Measurements from ENCODE around the gene SLC37A2. TPM values are rescaled to one million over a fixed set of nuclear protein-coding genes. Genes with fewer than 3 reads are reported as not detected.
"Not testable (repeated sequence)": the region's sequence is repeated elsewhere in the genome, so short reads cannot be mapped to it uniquely, and the experiment has no call there.

Gene SLC37A2
- 10 to 100 TPM; 24.9 to 44.4 (median 29.4) TPM for total RNA-seq

DNA sequence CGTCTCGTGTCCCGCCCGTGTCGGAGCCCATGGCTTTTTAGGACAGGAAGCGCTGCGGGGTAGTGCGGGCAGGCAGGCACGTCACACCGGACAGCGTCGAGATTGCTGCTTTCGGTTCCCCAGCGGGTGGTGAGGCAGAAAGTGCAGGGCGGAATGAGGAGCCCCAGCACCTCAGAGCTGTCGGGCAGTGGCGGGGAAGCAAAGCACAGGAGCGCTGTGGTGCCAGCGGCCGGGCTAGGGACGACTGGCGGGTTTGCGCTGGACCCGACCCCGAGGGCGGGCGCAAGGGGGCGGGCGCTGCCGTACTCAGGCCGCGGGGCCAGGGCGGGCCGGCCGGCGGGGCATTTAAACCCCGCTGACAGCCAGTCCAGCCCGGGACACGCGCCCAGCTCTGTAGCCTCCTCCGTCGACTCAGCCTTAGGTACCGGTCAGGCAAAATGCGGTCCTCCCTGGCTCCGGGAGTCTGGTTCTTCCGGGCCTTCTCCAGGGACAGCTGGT, at the start of gene SLC37A2:
Gene SLC37A2, plus strand, starts transcription at position 375 of the 498 bp plus-strand sequence. Its CDS starts 63 bp downstream, at position 438.
- Histone ChIP-seq H3K9me3 (no peaks in the 10 kb centered on the region), H3K27ac (peak within 1 kb of the TSS; percentile 68 to 87 (median 80)), H3K4me3 (peak within 1 kb of the TSS; percentile 51 to 82 (median 66)), H3K27me3 (peaks cover 0 to 11% (median 0%) of the 10 kb centered on the region in 4 donors), H3K36me3 (no peaks in the 10 kb centered on the region), H3K4me1 (peaks cover 0 to 20% (median 7%) of the 10 kb centered on the region in 3 donors)
- DNase-seq: no peak
- TF ChIP-seq, protein P1, sequence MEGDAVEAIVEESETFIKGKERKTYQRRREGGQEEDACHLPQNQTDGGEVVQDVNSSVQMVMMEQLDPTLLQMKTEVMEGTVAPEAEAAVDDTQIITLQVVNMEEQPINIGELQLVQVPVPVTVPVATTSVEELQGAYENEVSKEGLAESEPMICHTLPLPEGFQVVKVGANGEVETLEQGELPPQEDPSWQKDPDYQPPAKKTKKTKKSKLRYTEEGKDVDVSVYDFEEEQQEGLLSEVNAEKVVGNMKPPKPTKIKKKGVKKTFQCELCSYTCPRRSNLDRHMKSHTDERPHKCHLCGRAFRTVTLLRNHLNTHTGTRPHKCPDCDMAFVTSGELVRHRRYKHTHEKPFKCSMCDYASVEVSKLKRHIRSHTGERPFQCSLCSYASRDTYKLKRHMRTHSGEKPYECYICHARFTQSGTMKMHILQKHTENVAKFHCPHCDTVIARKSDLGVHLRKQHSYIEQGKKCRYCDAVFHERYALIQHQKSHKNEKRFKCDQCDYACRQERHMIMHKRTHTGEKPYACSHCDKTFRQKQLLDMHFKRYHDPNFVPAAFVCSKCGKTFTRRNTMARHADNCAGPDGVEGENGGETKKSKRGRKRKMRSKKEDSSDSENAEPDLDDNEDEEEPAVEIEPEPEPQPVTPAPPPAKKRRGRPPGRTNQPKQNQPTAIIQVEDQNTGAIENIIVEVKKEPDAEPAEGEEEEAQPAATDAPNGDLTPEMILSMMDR (IDR thresholded peaks at IDR 0.05): peak in 3 of 6 experiments; percentile 10 to 28 (median 17)
- peak in 2 of 4 donors; percentile 47 to 71 for TF ChIP-seq POLR2A (IDR thresholded peaks at IDR 0.05)
- intact Hi-C loops (cut with DNase I): no loop called here
- 0% methylated on average over 6 of the region's 46 CpGs; no CpG with 5 or more reads in 1 of the 2 donors for WGBS, 2 donors

DNA sequence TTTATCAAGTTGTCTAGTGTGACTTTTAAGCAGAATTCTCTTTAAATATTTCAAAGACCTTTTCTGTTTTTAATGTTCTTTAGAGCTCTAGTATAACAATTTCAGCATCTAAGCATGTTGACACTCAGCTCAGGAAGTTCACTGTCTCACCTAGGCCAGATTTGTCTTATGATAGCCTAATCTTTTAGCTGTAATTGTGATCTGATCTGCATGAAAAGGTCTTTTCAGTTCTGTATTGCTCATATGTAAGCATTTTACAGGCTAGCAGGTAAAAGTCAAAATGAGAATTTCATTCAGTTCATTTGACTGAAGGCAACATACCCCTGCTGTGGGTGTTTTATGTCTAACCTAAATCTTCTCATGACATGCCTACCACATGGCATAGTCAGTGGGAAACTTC, 46.7 kb upstream of the SLC37A2 start:
- H3K4me3 ChIP-seq: no peak overlapping the region
- no peaks in the 10 kb centered on the region for H3K4me1 ChIP-seq
- no peaks in the 10 kb centered on the region for H3K27me3 ChIP-seq
- intact Hi-C loops (cut with DNase I): no loop called here
- DNase-seq: no peak
- H3K36me3 ChIP-seq: peaks cover 0 to 4% (median 0%) of the 10 kb centered on the region in 3 donors
- no peaks in the 10 kb centered on the region for H3K9me3 ChIP-seq
- TF ChIP-seq POLR2A (IDR thresholded peaks at IDR 0.05): no peak
- TF ChIP-seq, protein P1 (IDR thresholded peaks at IDR 0.05): no peak
- no peak overlapping the region for H3K27ac ChIP-seq

- Histone ChIP-seq H3K36me3 (no peaks in the 10 kb centered on the region), H3K9me3 (no peaks in the 10 kb centered on the region), H3K4me3 (no peak overlapping the region), H3K27me3 (no peaks in the 10 kb centered on the region), H3K27ac (no peak overlapping the region), H3K4me1 (no peaks in the 10 kb centered on the region)
- TF ChIP-seq, protein P1 (IDR thresholded peaks at IDR 0.05): no peak
- TF ChIP-seq POLR2A (IDR thresholded peaks at IDR 0.05): no peak
- 35 to 61% methylated on average over 2 of the region's 2 CpGs for WGBS, 2 donors
- intact Hi-C loops (cut with DNase I): no loop called here
- DNase-seq: no peak
Measured at GRCh38 chr11:125020342-125020741, 42.8 kb upstream of the SLC37A2 start.

- no peaks in the 10 kb centered on the region for H3K36me3 ChIP-seq
- DNase-seq: no peak
- intact Hi-C loops (cut with DNase I): no loop called here
- H3K27ac ChIP-seq: no peak overlapping the region
- no peaks in the 10 kb centered on the region for H3K4me1 ChIP-seq
- TF ChIP-seq, protein P1 (IDR thresholded peaks at IDR 0.05): no peak
- TF ChIP-seq POLR2A (IDR thresholded peaks at IDR 0.05): no peak
- no peaks in the 10 kb centered on the region for H3K27me3 ChIP-seq
- H3K9me3 ChIP-seq: no peaks in the 10 kb centered on the region
- H3K4me3 ChIP-seq: no peak overlapping the region
Measured at GRCh38 chr11:125022551-125022950, 40.6 kb upstream of the SLC37A2 start.

- no peak overlapping the region for H3K4me3 ChIP-seq
- intact Hi-C loops (cut with DNase I): no loop called here
- no peaks in the 10 kb centered on the region for H3K36me3 ChIP-seq
- DNase-seq: no peak
- H3K9me3 ChIP-seq: no peaks in the 10 kb centered on the region
- H3K27me3 ChIP-seq: no peaks in the 10 kb centered on the region
- H3K27ac ChIP-seq: no peak overlapping the region
- H3K4me1 ChIP-seq: no peaks in the 10 kb centered on the region
- TF ChIP-seq, protein P1 (IDR thresholded peaks at IDR 0.05): no peak
- 100% methylated on average over 1 of the region's 2 CpGs; no CpG with 5 or more reads in 1 of the 2 donors for WGBS, 2 donors
Measured at GRCh38 chr11:125025968-125026367, 37.1 kb upstream of the SLC37A2 start.

- intact Hi-C loops (cut with DNase I); H3K9me3 ChIP-seq; H3K4me3 ChIP-seq; DNase-seq; H3K36me3 ChIP-seq; H3K4me1 ChIP-seq; H3K27me3 ChIP-seq; H3K27ac ChIP-seq: not testable (repeated sequence)
- WGBS, 2 donors: 73 to 82% methylated on average over 1 of the region's 1 CpG
Measured at GRCh38 chr11:125029431-125029830, 33.7 kb upstream of the SLC37A2 start.

Data from esophagus squamous epithelium (tissue), 5 donors.